HG02885 (cell line): Measurements from ENCODE around the gene ZNF865.
A peak's percentile ranks its signal among the peaks of the same experiment; 100 is the strongest.

ENCODE experiments used
- ATAC-seq: cut with Tn5 transposase; IDR thresholded peaks from one replicate; pipeline ENCODE4 v1.9.1; 2021; ENCODE audit warnings: mild to moderate bottlenecking; ENCODE audit not compliant: unreplicated experiment, poor library complexity

Gene ZNF865

DNA sequence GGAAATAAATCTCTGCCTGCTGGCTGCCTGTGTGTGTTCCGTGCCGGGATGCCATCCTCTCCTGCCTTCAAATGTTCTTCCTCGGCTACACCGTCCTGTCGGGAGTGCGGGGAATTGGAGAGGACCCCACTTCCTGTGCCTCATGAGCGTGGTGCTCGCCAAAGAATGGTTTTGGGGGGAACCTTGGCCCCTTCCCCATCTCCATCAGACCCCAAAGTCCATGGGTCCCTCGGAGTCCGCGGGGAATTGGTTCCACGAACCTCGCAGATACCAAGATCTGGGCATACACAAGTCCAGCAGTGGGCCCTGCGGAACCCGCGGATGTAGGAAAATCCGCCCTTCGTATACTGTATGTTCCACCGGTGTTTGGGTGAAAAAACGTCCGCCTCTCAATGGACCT, 2.3 kb upstream of the ZNF865 start:
- ATAC-seq, result no peak

DNA sequence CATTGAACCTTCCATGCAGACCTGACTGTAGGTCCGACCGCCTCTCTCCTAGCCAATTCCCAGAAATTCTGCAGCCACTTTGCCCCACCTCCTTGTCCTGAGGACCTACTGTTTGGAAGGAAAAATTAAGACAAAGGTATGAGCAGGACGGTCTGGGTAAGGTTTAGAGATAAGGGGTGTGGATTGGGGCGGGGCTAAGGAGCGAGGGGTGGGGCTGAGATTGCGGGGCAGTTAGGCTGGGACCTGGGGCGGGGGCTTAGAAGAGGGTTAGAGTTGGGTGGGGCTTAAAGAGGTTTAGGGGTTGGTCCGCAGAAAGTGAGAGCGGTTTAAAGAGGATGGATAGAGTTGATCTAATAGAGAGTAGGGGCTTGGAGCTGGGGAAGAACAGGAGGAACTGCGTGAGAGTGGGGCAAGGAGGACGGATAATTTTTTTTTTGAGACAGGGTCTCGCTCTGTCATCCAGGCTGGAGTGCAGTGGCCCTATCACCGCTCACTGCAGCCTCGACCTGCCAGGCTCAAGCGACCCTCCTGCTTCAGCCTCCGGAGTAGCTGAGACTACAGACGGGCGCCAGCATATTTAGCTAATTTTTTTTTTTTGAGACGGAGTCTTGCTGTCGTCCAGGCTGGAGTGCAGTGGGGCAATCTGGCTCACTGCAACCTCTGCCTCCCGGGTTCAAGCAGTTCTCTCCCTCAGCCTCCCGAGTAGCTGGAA, 1.7 kb upstream of the ZNF865 start:
- no peak for ATAC-seq

DNA sequence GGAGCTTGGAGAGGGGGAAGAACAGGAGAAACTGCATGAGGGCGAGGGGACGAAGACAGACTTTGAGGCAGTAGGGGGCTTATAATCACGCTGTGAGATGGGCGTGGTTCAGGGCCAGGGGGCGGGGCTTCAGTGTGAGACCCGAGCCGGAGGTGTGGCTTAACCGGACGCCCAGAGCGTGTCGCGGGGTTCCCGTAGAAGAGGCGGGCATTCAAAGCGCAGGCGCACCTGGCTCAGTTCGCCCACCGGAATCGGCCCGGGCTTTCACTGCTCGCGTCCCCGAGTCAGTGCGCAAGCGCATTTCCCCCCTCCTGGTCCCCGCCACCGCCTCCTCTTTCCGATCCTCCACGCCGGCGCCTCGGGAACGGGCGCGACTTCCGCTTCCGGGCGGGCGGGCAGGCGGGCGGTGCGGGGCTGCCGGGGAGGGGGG, 225 bp upstream of the ZNF865 start:
- peak; percentile 79 for ATAC-seq

GRCh38 chr19:55606471-55606787, 982 bp downstream of the ZNF865 start:
- ATAC-seq, result no peak

DNA sequence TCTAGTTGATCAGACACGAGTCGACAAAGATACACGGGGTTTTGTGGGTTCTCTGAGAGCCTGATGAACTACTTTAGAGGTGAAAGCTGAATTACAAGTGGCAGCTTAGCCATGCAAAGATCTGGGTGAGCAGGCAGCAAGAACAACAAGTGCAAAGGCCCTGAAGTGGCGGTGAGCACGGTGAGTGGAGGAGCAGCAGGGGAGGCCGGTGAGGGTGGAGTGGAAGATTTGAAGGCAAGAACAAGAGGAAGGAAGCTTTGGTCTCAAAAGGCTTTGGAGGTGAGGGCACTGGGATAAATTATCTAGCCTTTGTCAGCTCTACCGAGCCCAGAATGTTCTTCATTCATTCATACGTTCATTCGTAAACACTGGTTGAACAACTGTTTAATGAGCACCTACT, 1.4 kb downstream of the ZNF865 start:
- no peak for ATAC-seq

- ATAC-seq, result no peak
Observed at GRCh38 chr19:55609326-55609725, 3.9 kb downstream of the ZNF865 start.

GRCh38 chr19:55611300-55611982, 6.0 kb downstream of the ZNF865 start:
- no peak for ATAC-seq

- ATAC-seq, result no peak
Observed at GRCh38 chr19:55611983-55612645, 6.7 kb downstream of the ZNF865 start.

DNA sequence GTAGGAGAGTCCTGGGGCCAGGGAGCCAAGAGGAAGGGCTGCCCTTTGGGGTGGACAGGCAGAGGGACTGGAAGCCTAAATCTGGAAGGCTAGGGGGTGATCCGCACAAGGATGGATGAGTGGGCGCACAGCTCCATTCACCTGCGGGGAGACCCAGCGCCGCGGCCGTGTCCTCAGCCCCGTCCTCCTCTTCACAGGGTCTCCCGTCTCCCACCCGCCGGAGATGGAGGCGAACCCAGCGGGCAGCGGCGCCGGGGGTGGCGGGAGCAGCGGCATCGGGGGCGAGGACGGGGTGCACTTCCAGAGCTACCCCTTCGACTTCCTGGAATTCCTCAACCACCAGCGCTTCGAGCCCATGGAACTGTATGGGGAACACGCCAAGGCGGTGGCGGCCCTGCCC, 7.9 kb downstream of the ZNF865 start:
- ATAC-seq, result no peak

- no peak for ATAC-seq
Observed at GRCh38 chr19:55613930-55614710, 8.7 kb downstream of the ZNF865 start.

DNA sequence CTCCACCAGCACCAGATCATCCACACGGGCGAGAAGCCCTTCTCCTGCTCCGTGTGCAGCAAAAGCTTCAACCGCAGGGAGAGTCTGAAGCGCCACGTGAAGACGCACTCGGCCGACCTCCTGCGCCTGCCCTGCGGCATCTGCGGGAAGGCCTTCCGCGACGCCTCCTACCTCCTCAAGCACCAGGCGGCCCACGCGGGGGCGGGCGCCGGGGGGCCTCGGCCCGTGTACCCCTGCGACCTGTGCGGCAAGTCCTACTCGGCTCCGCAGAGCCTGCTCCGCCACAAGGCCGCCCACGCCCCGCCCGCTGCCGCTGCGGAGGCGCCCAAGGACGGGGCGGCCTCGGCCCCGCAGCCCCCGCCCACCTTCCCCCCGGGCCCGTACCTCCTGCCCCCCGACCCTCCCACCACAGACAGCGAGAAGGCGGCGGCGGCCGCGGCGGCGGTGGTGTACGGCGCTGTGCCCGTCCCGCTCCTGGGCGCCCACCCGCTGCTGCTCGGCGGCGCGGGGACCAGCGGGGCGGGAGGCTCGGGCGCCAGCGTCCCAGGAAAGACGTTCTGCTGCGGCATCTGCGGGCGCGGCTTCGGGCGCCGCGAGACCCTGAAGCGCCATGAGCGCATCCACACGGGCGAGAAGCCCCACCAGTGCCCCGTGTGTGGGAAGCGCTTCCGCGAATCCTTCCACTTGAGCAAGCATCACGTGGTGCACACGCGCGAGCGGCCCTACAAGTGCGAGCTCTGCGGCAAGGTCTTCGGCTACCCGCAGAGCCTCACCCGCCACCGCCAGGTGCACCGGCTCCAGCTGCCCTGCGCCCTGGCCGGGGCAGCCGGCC, 9.5 kb downstream of the ZNF865 start:
- ATAC-seq, result no peak

- no peak for ATAC-seq
Observed at GRCh38 chr19:55615543-55616394, 10.3 kb downstream of the ZNF865 start.

- no peak for ATAC-seq
Observed at GRCh38 chr19:55616395-55616875, 11.0 kb downstream of the ZNF865 start.

GRCh38 chr19:55617426-55617825, 12.0 kb downstream of the ZNF865 start:
- ATAC-seq, result no peak

DNA sequence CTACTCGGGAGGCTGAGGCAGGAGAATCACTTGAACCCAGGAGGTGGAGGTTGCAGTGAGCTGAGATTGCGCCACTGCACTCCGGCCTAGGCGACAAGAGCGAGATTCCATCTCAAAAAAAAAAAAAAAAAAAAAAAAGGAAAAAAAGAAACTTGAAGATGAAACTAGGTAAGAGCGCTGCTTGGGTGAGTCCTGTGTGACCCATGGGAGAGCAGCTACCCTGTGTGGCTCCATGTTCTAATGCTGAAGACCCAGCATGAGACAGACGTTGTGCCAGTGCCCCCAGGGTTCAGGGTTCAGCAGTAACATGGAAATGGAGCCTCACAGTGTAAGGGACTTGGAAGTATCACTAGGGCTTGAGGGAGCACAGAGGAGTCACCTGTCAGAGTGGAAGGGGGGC, 13.0 kb downstream of the ZNF865 start:
- no peak for ATAC-seq

GRCh38 chr19:55619286-55619685, 13.8 kb downstream of the ZNF865 start:
- no peak for ATAC-seq

GRCh38 chr19:55620410-55621204, 15.2 kb downstream of the ZNF865 start:
- ATAC-seq, result no peak

GRCh38 chr19:55621205-55621672, 15.8 kb downstream of the ZNF865 start:
- ATAC-seq, result no peak
